HUES48 (cell line): ENCODE results near the gene SNTB2.
"Not testable (repeated sequence)": the region's sequence is repeated elsewhere in the genome, so short reads cannot be mapped to it uniquely, and the experiment has no call there.

Source experiments
- H3K27ac ChIP-seq: one replicate; pipeline ENCODE4 v1.7.0; 2013; ENCODE audit warnings: low read depth, low read length, inconsistent platforms
- H3K27me3 ChIP-seq: 2 replicates; pipeline ENCODE4 v1.6.1; 2013; ENCODE audit warnings: mild to moderate bottlenecking, low read length; ENCODE audit not compliant: control insufficient read depth, insufficient read depth
- H3K36me3 ChIP-seq: 2 replicates; pipeline ENCODE4 v1.6.1; 2013; ENCODE audit warnings: low read length; ENCODE audit not compliant: control insufficient read depth, insufficient read depth
- H3K4me1 ChIP-seq: 2 replicates; pipeline ENCODE4 v1.6.1; 2013; ENCODE audit warnings: mild to moderate bottlenecking, low read length; ENCODE audit not compliant: control insufficient read depth, insufficient read depth
- H3K4me3 ChIP-seq: 2 replicates; pipeline ENCODE4 v1.5.1; 2013; ENCODE audit warnings: mild to moderate bottlenecking, low read depth, low read length
- H3K9ac ChIP-seq: 2 replicates; pipeline ENCODE4 v1.6.1; 2013; ENCODE audit warnings: mild to moderate bottlenecking, low read depth, low read length, moderate library complexity
- H3K9me3 ChIP-seq: 2 replicates; pipeline ENCODE4 v1.6.1; 2013; ENCODE audit warnings: low read length; ENCODE audit not compliant: control insufficient read depth, insufficient read depth

Gene SNTB2

GRCh38 chr16:69186642-69187445 is at the start of gene SNTB2:
Gene SNTB2, plus strand, starts transcription at chr16:69187164. Its CDS starts 3 bp downstream, at chr16:69187167.
- H3K27ac ChIP-seq, result peak within 1 kb of the TSS; percentile 86
- no peaks in the 10 kb centered on the region for H3K27me3 ChIP-seq
- peak within 1 kb of the TSS; percentile 91 for H3K9ac ChIP-seq
- peak within 1 kb of the TSS; percentile 85 for H3K4me3 ChIP-seq
- H3K4me1 ChIP-seq, result peaks cover 15% of the 10 kb centered on the region
- no peaks in the 10 kb centered on the region for H3K9me3 ChIP-seq
- no peaks in the 10 kb centered on the region for H3K36me3 ChIP-seq

- no peaks in the 10 kb centered on the region for H3K9me3 ChIP-seq
- H3K27me3 ChIP-seq, result no peaks in the 10 kb centered on the region
- H3K36me3 ChIP-seq, result peaks cover 92% of the 10 kb centered on the region
- H3K4me3 ChIP-seq, result no peak overlapping the region
- no peak overlapping the region for H3K9ac ChIP-seq
- H3K27ac ChIP-seq, result no peak overlapping the region
- H3K4me1 ChIP-seq, result peaks cover 6% of the 10 kb centered on the region; the same call in 1 of the 2 replicates
Observed at GRCh38 chr16:69138608-69139007, 48.4 kb upstream of the SNTB2 start.

- not testable (repeated sequence) for H3K9ac ChIP-seq, H3K27ac ChIP-seq, H3K4me3 ChIP-seq, H3K9me3 ChIP-seq, H3K27me3 ChIP-seq, H3K4me1 ChIP-seq
- peaks cover 91% of the 10 kb centered on the region for H3K36me3 ChIP-seq
Observed at GRCh38 chr16:69139464-69139863, 47.5 kb upstream of the SNTB2 start.

- no peaks in the 10 kb centered on the region for H3K4me1 ChIP-seq
- H3K36me3 ChIP-seq, result peaks cover 97% of the 10 kb centered on the region
- no peaks in the 10 kb centered on the region for H3K27me3 ChIP-seq
- no peaks in the 10 kb centered on the region for H3K9me3 ChIP-seq
- no peak overlapping the region for H3K27ac ChIP-seq
- no peak overlapping the region for H3K9ac ChIP-seq
- H3K4me3 ChIP-seq, result no peak overlapping the region
Observed at GRCh38 chr16:69141014-69141413, 46.0 kb upstream of the SNTB2 start.

- H3K27me3 ChIP-seq, result no peaks in the 10 kb centered on the region
- no peaks in the 10 kb centered on the region for H3K4me1 ChIP-seq
- no peak overlapping the region for H3K9ac ChIP-seq
- H3K27ac ChIP-seq, result no peak overlapping the region
- no peak overlapping the region for H3K4me3 ChIP-seq
- H3K9me3 ChIP-seq, result no peaks in the 10 kb centered on the region
- H3K36me3 ChIP-seq, result peaks cover 92% of the 10 kb centered on the region
Observed at GRCh38 chr16:69141936-69142335, 45.0 kb upstream of the SNTB2 start.

- Histone ChIP-seq H3K27me3 (no peaks in the 10 kb centered on the region), H3K27ac (no peak overlapping the region), H3K4me1 (no peaks in the 10 kb centered on the region), H3K36me3 (peaks cover 85% of the 10 kb centered on the region), H3K9ac (no peak overlapping the region), H3K4me3 (no peak overlapping the region), H3K9me3 (no peaks in the 10 kb centered on the region)
Observed at GRCh38 chr16:69143116-69143515, 43.8 kb upstream of the SNTB2 start.

- Histone ChIP-seq H3K27me3 (no peaks in the 10 kb centered on the region), H3K4me3 (no peak overlapping the region), H3K9me3 (no peaks in the 10 kb centered on the region), H3K4me1 (no peaks in the 10 kb centered on the region), H3K36me3 (peaks cover 82% of the 10 kb centered on the region), H3K9ac (no peak overlapping the region), H3K27ac (no peak overlapping the region)
Observed at GRCh38 chr16:69145658-69146057, 41.3 kb upstream of the SNTB2 start.

GRCh38 chr16:69149621-69150020 is 37.3 kb upstream of the SNTB2 start:
- H3K36me3 ChIP-seq, result peaks cover 82% of the 10 kb centered on the region
- H3K9me3 ChIP-seq, H3K4me1 ChIP-seq, H3K27me3 ChIP-seq, H3K4me3 ChIP-seq, H3K27ac ChIP-seq, H3K9ac ChIP-seq: not testable (repeated sequence)

GRCh38 chr16:69150146-69150865 is 36.7 kb upstream of the SNTB2 start:
- Histone ChIP-seq H3K9me3 (no peaks in the 10 kb centered on the region), H3K36me3 (peaks cover 83% of the 10 kb centered on the region), H3K9ac (no peak overlapping the region), H3K27ac (no peak overlapping the region), H3K4me3 (no peak overlapping the region), H3K27me3 (no peaks in the 10 kb centered on the region), H3K4me1 (no peaks in the 10 kb centered on the region)

- H3K27ac ChIP-seq, result no peak overlapping the region
- peaks cover 89% of the 10 kb centered on the region for H3K36me3 ChIP-seq
- no peak overlapping the region for H3K4me3 ChIP-seq
- H3K4me1 ChIP-seq, result no peaks in the 10 kb centered on the region
- H3K9me3 ChIP-seq, result no peaks in the 10 kb centered on the region
- no peak overlapping the region for H3K9ac ChIP-seq
- H3K27me3 ChIP-seq, result no peaks in the 10 kb centered on the region
Observed at GRCh38 chr16:69157196-69157595, 29.8 kb upstream of the SNTB2 start.

- Histone ChIP-seq H3K9me3 (no peaks in the 10 kb centered on the region), H3K4me1 (no peaks in the 10 kb centered on the region), H3K9ac (no peak overlapping the region), H3K27me3 (no peaks in the 10 kb centered on the region), H3K4me3 (no peak overlapping the region), H3K36me3 (peaks cover 87% of the 10 kb centered on the region), H3K27ac (no peak overlapping the region)
Observed at GRCh38 chr16:69160192-69160591, 26.8 kb upstream of the SNTB2 start.
